HCT116 (cell line): ENCODE results near the gene ADAMTS14.

Source experiments
- EZH2 ChIP-seq: fragments of 200-600 bp; sonication (generic); IDR thresholded peaks from 2 replicates; pipeline ENCODE4 v1.6.1; 2017; ENCODE audit warnings: antibody characterized with exemption, mixed run types
- EZH2phosphoT487 ChIP-seq: fragments of 200-600 bp; IDR thresholded peaks from 2 replicates; pipeline ENCODE4 v1.6.1; 2018; ENCODE audit warnings: antibody characterized with exemption, borderline replicate concordance
- JUND ChIP-seq: IDR thresholded peaks from 2 replicates; pipeline ENCODE4 v1.6.1; 2012
- POLR2A ChIP-seq: IDR thresholded peaks from 2 replicates; pipeline ENCODE4 v1.7.0; 2011; ENCODE audit warnings: borderline replicate concordance; ENCODE audit not compliant: insufficient read depth, insufficient read length; ENCODE audit errors: extremely low read depth
- POLR2AphosphoS5 ChIP-seq: IDR thresholded peaks from 2 replicates; pipeline ENCODE4 v1.6.1; 2011; ENCODE audit warnings: mild to moderate bottlenecking, low read depth, low read length, moderate library complexity
- RAD21 ChIP-seq: IDR thresholded peaks from 2 replicates; pipeline ENCODE4 v1.6.1; 2012; ENCODE audit warnings: low read depth, mild to moderate bottlenecking
- SRF ChIP-seq: IDR thresholded peaks from 2 replicates; pipeline ENCODE4 v1.6.1; 2012; ENCODE audit warnings: low read depth
- ZFX ChIP-seq: fragments of 450-650 bp; IDR thresholded peaks from 2 replicates; pipeline ENCODE4 v1.6.1; 2017
- TF ChIP-seq, protein P1 (sequence below), 3 experiments: fragments of 200-600 bp in 1 of 3; sonication (generic) in 1 of 3; IDR thresholded peaks in 2 of 3; conservative IDR thresholded peaks in 1 of 3; 2 replicates each; pipeline ENCODE4 v1.5.1; 2012 to 2017; ENCODE audit warnings: low read depth in 2 of 3, low read length in 2 of 3, antibody characterized with exemption in 1 of 3, borderline replicate concordance in 1 of 3, control low read depth in 1 of 3, mild to moderate bottlenecking in 1 of 3, mixed read lengths in 1 of 3, mixed run types in 1 of 3, moderate library complexity in 1 of 3; ENCODE audit not compliant: insufficient read depth in 1 of 3
- TF ChIP-seq, protein P2 (sequence below): IDR thresholded peaks from 2 replicates; pipeline ENCODE4 v1.6.1; 2012; ENCODE audit warnings: low read depth
- TF ChIP-seq, protein P3 (sequence below): IDR thresholded peaks from 2 replicates; pipeline ENCODE4 v1.6.1; 2011; ENCODE audit warnings: mild to moderate bottlenecking, low read length, moderate library complexity; ENCODE audit not compliant: insufficient replicate concordance; ENCODE audit errors: extremely low read depth

DNA sequence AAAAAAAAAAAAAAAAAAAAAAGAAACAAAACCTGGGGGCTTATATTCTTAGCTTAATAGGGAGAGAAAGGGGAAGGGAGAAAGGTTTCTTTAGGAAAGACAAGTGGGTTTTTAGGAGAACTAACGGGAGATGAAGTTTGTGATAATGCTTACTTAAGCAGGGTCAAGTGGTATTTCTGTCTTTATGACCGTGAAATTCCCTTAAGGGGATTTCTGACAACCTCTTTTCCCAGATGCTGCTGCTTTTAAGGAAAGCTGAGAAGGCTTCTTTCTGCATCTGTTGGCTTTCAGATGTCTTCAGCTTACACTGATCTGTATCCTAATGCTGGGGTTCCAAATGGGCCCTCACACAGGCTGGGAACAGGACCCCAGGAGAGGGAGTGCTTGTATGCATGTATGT lies 42.6 kb downstream of the ADAMTS14 start:
- TF ChIP-seq ZFX (no peak), POLR2A (no peak), SRF (no peak), EZH2 (no peak), EZH2phosphoT487 (no peak), JUND (no peak), POLR2AphosphoS5 (no peak), RAD21 (no peak)
- TF ChIP-seq, protein P1, sequence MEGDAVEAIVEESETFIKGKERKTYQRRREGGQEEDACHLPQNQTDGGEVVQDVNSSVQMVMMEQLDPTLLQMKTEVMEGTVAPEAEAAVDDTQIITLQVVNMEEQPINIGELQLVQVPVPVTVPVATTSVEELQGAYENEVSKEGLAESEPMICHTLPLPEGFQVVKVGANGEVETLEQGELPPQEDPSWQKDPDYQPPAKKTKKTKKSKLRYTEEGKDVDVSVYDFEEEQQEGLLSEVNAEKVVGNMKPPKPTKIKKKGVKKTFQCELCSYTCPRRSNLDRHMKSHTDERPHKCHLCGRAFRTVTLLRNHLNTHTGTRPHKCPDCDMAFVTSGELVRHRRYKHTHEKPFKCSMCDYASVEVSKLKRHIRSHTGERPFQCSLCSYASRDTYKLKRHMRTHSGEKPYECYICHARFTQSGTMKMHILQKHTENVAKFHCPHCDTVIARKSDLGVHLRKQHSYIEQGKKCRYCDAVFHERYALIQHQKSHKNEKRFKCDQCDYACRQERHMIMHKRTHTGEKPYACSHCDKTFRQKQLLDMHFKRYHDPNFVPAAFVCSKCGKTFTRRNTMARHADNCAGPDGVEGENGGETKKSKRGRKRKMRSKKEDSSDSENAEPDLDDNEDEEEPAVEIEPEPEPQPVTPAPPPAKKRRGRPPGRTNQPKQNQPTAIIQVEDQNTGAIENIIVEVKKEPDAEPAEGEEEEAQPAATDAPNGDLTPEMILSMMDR (IDR thresholded peaks at IDR 0.05 in 2 of 3, conservative IDR thresholded peaks at IDR 0.05 in 1 of 3; ENCODE audit: borderline replicate concordance in 1 of 3, insufficient read depth in 1 of 3, low read depth in 2 of 3, low read length in 2 of 3), result no peak
- TF ChIP-seq, protein P2, sequence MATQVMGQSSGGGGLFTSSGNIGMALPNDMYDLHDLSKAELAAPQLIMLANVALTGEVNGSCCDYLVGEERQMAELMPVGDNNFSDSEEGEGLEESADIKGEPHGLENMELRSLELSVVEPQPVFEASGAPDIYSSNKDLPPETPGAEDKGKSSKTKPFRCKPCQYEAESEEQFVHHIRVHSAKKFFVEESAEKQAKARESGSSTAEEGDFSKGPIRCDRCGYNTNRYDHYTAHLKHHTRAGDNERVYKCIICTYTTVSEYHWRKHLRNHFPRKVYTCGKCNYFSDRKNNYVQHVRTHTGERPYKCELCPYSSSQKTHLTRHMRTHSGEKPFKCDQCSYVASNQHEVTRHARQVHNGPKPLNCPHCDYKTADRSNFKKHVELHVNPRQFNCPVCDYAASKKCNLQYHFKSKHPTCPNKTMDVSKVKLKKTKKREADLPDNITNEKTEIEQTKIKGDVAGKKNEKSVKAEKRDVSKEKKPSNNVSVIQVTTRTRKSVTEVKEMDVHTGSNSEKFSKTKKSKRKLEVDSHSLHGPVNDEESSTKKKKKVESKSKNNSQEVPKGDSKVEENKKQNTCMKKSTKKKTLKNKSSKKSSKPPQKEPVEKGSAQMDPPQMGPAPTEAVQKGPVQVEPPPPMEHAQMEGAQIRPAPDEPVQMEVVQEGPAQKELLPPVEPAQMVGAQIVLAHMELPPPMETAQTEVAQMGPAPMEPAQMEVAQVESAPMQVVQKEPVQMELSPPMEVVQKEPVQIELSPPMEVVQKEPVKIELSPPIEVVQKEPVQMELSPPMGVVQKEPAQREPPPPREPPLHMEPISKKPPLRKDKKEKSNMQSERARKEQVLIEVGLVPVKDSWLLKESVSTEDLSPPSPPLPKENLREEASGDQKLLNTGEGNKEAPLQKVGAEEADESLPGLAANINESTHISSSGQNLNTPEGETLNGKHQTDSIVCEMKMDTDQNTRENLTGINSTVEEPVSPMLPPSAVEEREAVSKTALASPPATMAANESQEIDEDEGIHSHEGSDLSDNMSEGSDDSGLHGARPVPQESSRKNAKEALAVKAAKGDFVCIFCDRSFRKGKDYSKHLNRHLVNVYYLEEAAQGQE, result no peak
- TF ChIP-seq, protein P3, sequence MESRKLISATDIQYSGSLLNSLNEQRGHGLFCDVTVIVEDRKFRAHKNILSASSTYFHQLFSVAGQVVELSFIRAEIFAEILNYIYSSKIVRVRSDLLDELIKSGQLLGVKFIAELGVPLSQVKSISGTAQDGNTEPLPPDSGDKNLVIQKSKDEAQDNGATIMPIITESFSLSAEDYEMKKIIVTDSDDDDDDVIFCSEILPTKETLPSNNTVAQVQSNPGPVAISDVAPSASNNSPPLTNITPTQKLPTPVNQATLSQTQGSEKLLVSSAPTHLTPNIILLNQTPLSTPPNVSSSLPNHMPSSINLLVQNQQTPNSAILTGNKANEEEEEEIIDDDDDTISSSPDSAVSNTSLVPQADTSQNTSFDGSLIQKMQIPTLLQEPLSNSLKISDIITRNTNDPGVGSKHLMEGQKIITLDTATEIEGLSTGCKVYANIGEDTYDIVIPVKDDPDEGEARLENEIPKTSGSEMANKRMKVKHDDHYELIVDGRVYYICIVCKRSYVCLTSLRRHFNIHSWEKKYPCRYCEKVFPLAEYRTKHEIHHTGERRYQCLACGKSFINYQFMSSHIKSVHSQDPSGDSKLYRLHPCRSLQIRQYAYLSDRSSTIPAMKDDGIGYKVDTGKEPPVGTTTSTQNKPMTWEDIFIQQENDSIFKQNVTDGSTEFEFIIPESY, result no peak
